IPS-18a (cell line): ENCODE results near the gene CD300C.

ENCODE experiments used
- H3K27ac ChIP-seq: one replicate; pipeline ENCODE4 v1.5.1; 2013; ENCODE audit warnings: low read length
- H3K27me3 ChIP-seq: one replicate; pipeline ENCODE4 v1.6.1; 2013; ENCODE audit warnings: mild to moderate bottlenecking, low read length; ENCODE audit not compliant: control insufficient read depth, insufficient read depth
- H3K36me3 ChIP-seq: one replicate; pipeline ENCODE4 v1.6.1; 2013; ENCODE audit warnings: low read depth, low read length; ENCODE audit not compliant: control insufficient read depth
- H3K4me1 ChIP-seq: one replicate; pipeline ENCODE4 v1.6.1; 2013; ENCODE audit warnings: low read depth, low read length; ENCODE audit not compliant: control insufficient read depth
- H3K4me3 ChIP-seq: one replicate; pipeline ENCODE4 v1.5.1; 2013; ENCODE audit warnings: low read length
- H3K9ac ChIP-seq: one replicate; pipeline ENCODE4 v1.6.1; 2013; ENCODE audit warnings: mild to moderate bottlenecking, low read length, moderate library complexity
- H3K9me3 ChIP-seq: one replicate; pipeline ENCODE4 v1.6.1; 2013; ENCODE audit warnings: low read depth, low read length; ENCODE audit not compliant: control insufficient read depth

Gene CD300C

GRCh38 chr17:74573169-74573568 is 27.3 kb upstream of the CD300C start:
- no peaks in the 10 kb centered on the region for H3K27me3 ChIP-seq

GRCh38 chr17:74571621-74572270 is 25.8 kb upstream of the CD300C start:
- Histone ChIP-seq H3K36me3 (no peaks in the 10 kb centered on the region), H3K27me3 (no peaks in the 10 kb centered on the region), H3K9me3 (no peaks in the 10 kb centered on the region), H3K4me1 (no peaks in the 10 kb centered on the region), H3K9ac (no peak overlapping the region), H3K27ac (no peak overlapping the region), H3K4me3 (no peak overlapping the region)

More at GRCh38 chr17:74573169-74573568, 27.3 kb upstream of the CD300C start:
- H3K9ac ChIP-seq, result no peak overlapping the region
- no peak overlapping the region for H3K27ac ChIP-seq
- H3K36me3 ChIP-seq, result no peaks in the 10 kb centered on the region
- H3K4me3 ChIP-seq, result no peak overlapping the region
- no peaks in the 10 kb centered on the region for H3K9me3 ChIP-seq
- H3K4me1 ChIP-seq, result no peaks in the 10 kb centered on the region

- no peaks in the 10 kb centered on the region for H3K27me3 ChIP-seq
- no peaks in the 10 kb centered on the region for H3K9me3 ChIP-seq
- H3K36me3 ChIP-seq, result no peaks in the 10 kb centered on the region
- H3K4me1 ChIP-seq, result no peaks in the 10 kb centered on the region
- H3K4me3 ChIP-seq, result no peak overlapping the region
- H3K27ac ChIP-seq, result no peak overlapping the region
- H3K9ac ChIP-seq, result no peak overlapping the region
These were observed 23.4 kb upstream of the CD300C start for GRCh38 chr17:74569020-74570003.

GRCh38 chr17:74568106-74568873 is 22.4 kb upstream of the CD300C start:
- Histone ChIP-seq H3K4me1 (no peaks in the 10 kb centered on the region), H3K27me3 (no peaks in the 10 kb centered on the region), H3K36me3 (no peaks in the 10 kb centered on the region), H3K9ac (no peak overlapping the region), H3K4me3 (no peak overlapping the region), H3K9me3 (no peaks in the 10 kb centered on the region), H3K27ac (no peak overlapping the region)

GRCh38 chr17:74567397-74567796 is 21.5 kb upstream of the CD300C start, which contains the start of gene CD300H:
CD300H (minus strand) TSS chr17:74567509.
- Histone ChIP-seq H3K9ac (no peak within 1 kb of the TSS), H3K9me3 (no peaks in the 10 kb centered on the region), H3K36me3 (no peaks in the 10 kb centered on the region), H3K4me3 (no peak within 1 kb of the TSS), H3K27me3 (no peaks in the 10 kb centered on the region), H3K4me1 (no peaks in the 10 kb centered on the region), H3K27ac (no peak within 1 kb of the TSS)

GRCh38 chr17:74566132-74566753 is 20.3 kb upstream of the CD300C start:
- Histone ChIP-seq H3K36me3 (no peaks in the 10 kb centered on the region), H3K4me3 (no peak overlapping the region), H3K27me3 (no peaks in the 10 kb centered on the region), H3K9ac (no peak overlapping the region), H3K4me1 (no peaks in the 10 kb centered on the region), H3K9me3 (no peaks in the 10 kb centered on the region), H3K27ac (no peak overlapping the region)

GRCh38 chr17:74565126-74565525 is 19.2 kb upstream of the CD300C start:
- H3K4me1 ChIP-seq, result no peaks in the 10 kb centered on the region
- H3K27me3 ChIP-seq, result no peaks in the 10 kb centered on the region
- H3K9me3 ChIP-seq, result no peaks in the 10 kb centered on the region
- no peak overlapping the region for H3K9ac ChIP-seq
- H3K36me3 ChIP-seq, result no peaks in the 10 kb centered on the region
- no peak overlapping the region for H3K4me3 ChIP-seq
- no peak overlapping the region for H3K27ac ChIP-seq

- Histone ChIP-seq H3K9ac (no peak overlapping the region), H3K4me3 (no peak overlapping the region), H3K36me3 (no peaks in the 10 kb centered on the region), H3K9me3 (no peaks in the 10 kb centered on the region), H3K27ac (no peak overlapping the region), H3K27me3 (no peaks in the 10 kb centered on the region), H3K4me1 (no peaks in the 10 kb centered on the region)
These were observed 17.4 kb upstream of the CD300C start for GRCh38 chr17:74563358-74563757.

- no peaks in the 10 kb centered on the region for H3K36me3 ChIP-seq
- H3K4me3 ChIP-seq, result no peak overlapping the region
- no peak overlapping the region for H3K27ac ChIP-seq
- H3K9ac ChIP-seq, result no peak overlapping the region
- no peaks in the 10 kb centered on the region for H3K27me3 ChIP-seq
- no peaks in the 10 kb centered on the region for H3K9me3 ChIP-seq
- no peaks in the 10 kb centered on the region for H3K4me1 ChIP-seq
These were observed 15.7 kb upstream of the CD300C start for GRCh38 chr17:74561586-74561985.

GRCh38 chr17:74558882-74559519 is 13.1 kb upstream of the CD300C start:
- H3K9me3 ChIP-seq, result no peaks in the 10 kb centered on the region
- no peaks in the 10 kb centered on the region for H3K4me1 ChIP-seq
- no peak overlapping the region for H3K4me3 ChIP-seq
- no peak overlapping the region for H3K9ac ChIP-seq
- H3K36me3 ChIP-seq, result no peaks in the 10 kb centered on the region
- no peaks in the 10 kb centered on the region for H3K27me3 ChIP-seq
- H3K27ac ChIP-seq, result no peak overlapping the region
